ENCODE results near the gene HVCN1.

Gene HVCN1

GRCh38 chr12:110616471-110617115 lies 72.3 kb downstream of the HVCN1 start:
- no peak for DNase-seq (ENCODE audit: low spot score)

GRCh38 chr12:110615171-110615570 lies 73.7 kb downstream of the HVCN1 start:
- DNase-seq (ENCODE audit: low spot score): no peak

GRCh38 chr12:110613771-110614684 lies 74.9 kb downstream of the HVCN1 start, which contains the start of gene TCTN1:
Gene TCTN1, plus strand, starts transcription at chr12:110614129. Its CDS starts 54 bp downstream, at chr12:110614183.
- peak; percentile 96 for DNase-seq (ENCODE audit: low spot score)

- no peak for DNase-seq (ENCODE audit: low spot score)
Observed at GRCh38 chr12:110613071-110613770, 75.7 kb downstream of the HVCN1 start.

GRCh38 chr12:110606253-110606611 lies 82.7 kb downstream of the HVCN1 start:
- no peak for DNase-seq (ENCODE audit: low spot score)

- peak; percentile 72 for DNase-seq (ENCODE audit: low spot score)
Observed at GRCh38 chr12:110602085-110602814, 86.7 kb downstream of the HVCN1 start.

- peak; percentile 48 for DNase-seq (ENCODE audit: low spot score)
Observed at GRCh38 chr12:110600254-110600653, 88.7 kb downstream of the HVCN1 start.

- no peak for DNase-seq (ENCODE audit: low spot score)
Observed at GRCh38 chr12:110599334-110599733, 89.6 kb downstream of the HVCN1 start.

Data from germinal center (tissue), 1 donor.